Measurements from ENCODE around the gene DOK3.

GRCh38 chr5:177511181-177511580 is 1.6 kb upstream of the DOK3 start:
- TF ChIP-seq, protein P1, sequence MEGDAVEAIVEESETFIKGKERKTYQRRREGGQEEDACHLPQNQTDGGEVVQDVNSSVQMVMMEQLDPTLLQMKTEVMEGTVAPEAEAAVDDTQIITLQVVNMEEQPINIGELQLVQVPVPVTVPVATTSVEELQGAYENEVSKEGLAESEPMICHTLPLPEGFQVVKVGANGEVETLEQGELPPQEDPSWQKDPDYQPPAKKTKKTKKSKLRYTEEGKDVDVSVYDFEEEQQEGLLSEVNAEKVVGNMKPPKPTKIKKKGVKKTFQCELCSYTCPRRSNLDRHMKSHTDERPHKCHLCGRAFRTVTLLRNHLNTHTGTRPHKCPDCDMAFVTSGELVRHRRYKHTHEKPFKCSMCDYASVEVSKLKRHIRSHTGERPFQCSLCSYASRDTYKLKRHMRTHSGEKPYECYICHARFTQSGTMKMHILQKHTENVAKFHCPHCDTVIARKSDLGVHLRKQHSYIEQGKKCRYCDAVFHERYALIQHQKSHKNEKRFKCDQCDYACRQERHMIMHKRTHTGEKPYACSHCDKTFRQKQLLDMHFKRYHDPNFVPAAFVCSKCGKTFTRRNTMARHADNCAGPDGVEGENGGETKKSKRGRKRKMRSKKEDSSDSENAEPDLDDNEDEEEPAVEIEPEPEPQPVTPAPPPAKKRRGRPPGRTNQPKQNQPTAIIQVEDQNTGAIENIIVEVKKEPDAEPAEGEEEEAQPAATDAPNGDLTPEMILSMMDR (IDR thresholded peaks at IDR 0.05; ENCODE audit: insufficient read depth, low read length, poor library complexity, severe bottlenecking) = no peak
- TF ChIP-seq EZH2phosphoT487 (conservative IDR thresholded peaks at IDR 0.05; ENCODE audit: low read length) = no peak

Measured in SU-DHL-6 (cell line).